ENCODE results near the gene CELA3B. TPM values are rescaled to one million over a fixed set of nuclear protein-coding genes. Genes with fewer than 3 reads are reported as not detected.

The CELA3B gene
- total and polyA plus RNA-seq, 2 of the 8 experiments (the other 6 are each of a cell fraction or from before 2014, with no cell fraction given): not detected

- H3K23me2 ChIP-seq (ENCODE audit: low read depth, low read length): no peaks in the 10 kb centered on the region
- 0 out of 2 replicates have a peak overlapping the region, but pooled peaks have one; percentile 61 for H2BK20ac ChIP-seq (ENCODE audit: low read length)
- CTCF ChIA-PET (ENCODE audit: partially characterized antibody): interaction anchor here (1.0 to 1.8 kb wide), 4 partner anchors 12 to 616 kb away, joined by 3 to 14 read pairs (median 3); no protein-coding TSS in a partner anchor
- no peak overlapping the region for H3K4ac ChIP-seq (replicated peaks; ENCODE audit: insufficient read length, low read depth, low read length)
- H3K14ac ChIP-seq (ENCODE audit: insufficient read length): no peak overlapping the region
- no peak for TF ChIP-seq MAX (IDR thresholded peaks at IDR 0.05)
- TF ChIP-seq GTF2F1 (IDR thresholded peaks at IDR 0.05; ENCODE audit: borderline replicate concordance, low read depth, low read length): no peak
- TF ChIP-seq CREB1 (IDR thresholded peaks at IDR 0.05): no peak
- TF ChIP-seq CHD1 (IDR thresholded peaks at IDR 0.05; ENCODE audit: low read depth, low read length): no peak
- no peak for TF ChIP-seq PHF8 (conservative IDR thresholded peaks at IDR 0.05; ENCODE audit: low read depth, low read length)
- TF ChIP-seq POLR2A (IDR thresholded peaks at IDR 0.05; ENCODE audit: control extremely low read depth in 1 of 2, low read depth in 2 of 2, low read length in 2 of 2): no peak
- no peak for TF ChIP-seq SP4 (IDR thresholded peaks at IDR 0.05; ENCODE audit: low read length)
- no peak for TF ChIP-seq USF2 (IDR thresholded peaks at IDR 0.05; ENCODE audit: low read length)
- no peak for TF ChIP-seq CHD2 (IDR thresholded peaks at IDR 0.05; ENCODE audit: low read length)
- TF ChIP-seq BRCA1 (IDR thresholded peaks at IDR 0.05; ENCODE audit: low read depth, low read length): no peak
- no peak overlapping the region for H2AK5ac ChIP-seq (ENCODE audit: low read depth, low read length)
- H4K8ac ChIP-seq (ENCODE audit: extremely low read depth, insufficient read depth, low read length): no peak overlapping the region
- FAIRE-seq (no peak), DNase-seq (ENCODE audit: low read depth in 1 of 2, low spot score in 2 of 2) (no peak)
- no peak overlapping the region for H4K91ac ChIP-seq (replicated peaks; ENCODE audit: insufficient read length, low read length)
- H2BK15ac ChIP-seq (ENCODE audit: low read length): no peak overlapping the region
- no peak overlapping the region for H3K9ac ChIP-seq (replicated peaks in 1 of 4; ENCODE audit: extremely low read depth in 1 of 4, low read depth in 3 of 4, low read length in 3 of 4)
- peaks cover under 1 to 7% (median 4%) of the 10 kb centered on the region in 4 experiments for H3K4me1 ChIP-seq (replicated peaks in 1 of 4; ENCODE audit: control insufficient read depth in 3 of 4, insufficient read depth in 4 of 4, low read length in 3 of 4)
- H3K79me2 ChIP-seq (ENCODE audit: control insufficient read depth in 1 of 2, insufficient read depth in 2 of 2, low read length in 2 of 2): no peaks in the 10 kb centered on the region
- POLR2A ChIA-PET (ENCODE audit: partially characterized antibody): interaction anchor here (0.7 to 2.4 kb wide), 3 partner anchors 15 to 42 kb away, joined by 3 to 6 read pairs (median 3); no protein-coding TSS in a partner anchor
- no peak overlapping the region for H3K23ac ChIP-seq (ENCODE audit: insufficient read length)
- no peak overlapping the region for H3K27ac ChIP-seq (ENCODE audit: low read depth, low read length)
- no peak overlapping the region for H2BK12ac ChIP-seq (ENCODE audit: low read depth, low read length)
- no peaks in the 10 kb centered on the region for H4K20me1 ChIP-seq (replicated peaks in 1 of 2; ENCODE audit: control insufficient read depth in 1 of 2, insufficient read depth in 2 of 2, low read length in 2 of 2)
- H2BK120ac ChIP-seq (replicated peaks; ENCODE audit: low read depth, low read length): no peak overlapping the region
- 0 out of 2 replicates have a peak overlapping the region, but pooled peaks have one; percentile 44 for H2BK5ac ChIP-seq (ENCODE audit: low read depth, low read length)
- H3K79me1 ChIP-seq (ENCODE audit: low read depth, low read length): no peaks in the 10 kb centered on the region
- no peaks in the 10 kb centered on the region for H3K36me3 ChIP-seq (ENCODE audit: control insufficient read depth in 2 of 4, insufficient read depth in 4 of 4, low read length in 3 of 4)
- H3K18ac ChIP-seq (ENCODE audit: extremely low read depth, low read length): no peak overlapping the region
- 94% methylated on average over 7 of the region's 7 CpGs; no CpG with 5 or more reads in 1 of the 2 experiments for WGBS, 2 experiments (ENCODE audit: extremely low coverage in 1 of 2, insufficient coverage in 1 of 2, insufficient read length in 1 of 2, insufficient replicate concordance in 2 of 2, low coverage in 1 of 2, low lambda C conversion rate in 2 of 2, missing lambda C conversion rate in 1 of 2)
- no peak overlapping the region for H2AFZ ChIP-seq (ENCODE audit: low read length)
- H3K4me3 ChIP-seq (ENCODE audit: extremely low read depth in 1 of 4, insufficient read depth in 2 of 4, low read depth in 3 of 4, low read length in 4 of 4): no peak overlapping the region
- peaks cover 0 to 2% (median 0%) of the 10 kb centered on the region in 4 experiments; a peak in 1 of 7 replicates for H3K27me3 ChIP-seq (replicated peaks in 1 of 4; ENCODE audit: control insufficient read depth in 3 of 4, extremely low read depth in 1 of 4, insufficient read depth in 3 of 4, low read length in 3 of 4)
- H3K9me3 ChIP-seq (ENCODE audit: insufficient read depth in 2 of 2, low read depth in 1 of 2, low read length in 1 of 2): no peaks in the 10 kb centered on the region
- no peak overlapping the region for H3K4me2 ChIP-seq (ENCODE audit: insufficient read depth in 1 of 2, low read depth in 2 of 2, low read length in 2 of 2)
- H3K56ac ChIP-seq (replicated peaks; ENCODE audit: insufficient read length, low read depth, low read length): no peak overlapping the region
- H4K5ac ChIP-seq (ENCODE audit: insufficient read length, low read depth, low read length): no peak overlapping the region
Observed at GRCh38 chr1:21950734-21951133, 26.1 kb upstream of the CELA3B start.

All from H1 (cell line).